ENCODE results near the gene RNF166. TPM values are rescaled to one million over a fixed set of nuclear protein-coding genes. Genes with fewer than 3 reads are reported as not detected.

Gene RNF166
- total and polyA plus RNA-seq, 11 donors: 9.3 to 28.5 (median 15.4) TPM

GRCh38 chr16:88649924-88650748 lies 56.1 kb downstream of the RNF166 start:
- DNase-seq: peak in 3 of 5 donors; percentile 48 to 66 (median 58)
- ATAC-seq: peak in 3 of 4 donors; percentile 13 to 45 (median 23)
- Histone ChIP-seq H3K27me3 (no peaks in the 10 kb centered on the region), H3K4me3 (peak overlapping the region; percentile 51 to 91 (median 76)), H3K9me3 (no peaks in the 10 kb centered on the region), H3K36me3 (peaks cover 0 to 51% (median 3%) of the 10 kb centered on the region in 9 donors), H3K4me1 (peaks cover 0 to 49% (median 14%) of the 10 kb centered on the region in 12 donors), H3K27ac (peak overlapping the region; percentile 17 to 94 (median 74))
- intact Hi-C loops (cut with DNase I): loop anchor here in 2 of 10 donors (5.0 kb wide), 2 partner anchors 52 to 53 kb away; no protein-coding TSS in a partner anchor
- whole genome bisulfite sequencing, 4 donors: 14 to 30% (median 22%) methylated on average over 21 to 37 of the region's 37 CpGs
- TF ChIP-seq, protein P1, sequence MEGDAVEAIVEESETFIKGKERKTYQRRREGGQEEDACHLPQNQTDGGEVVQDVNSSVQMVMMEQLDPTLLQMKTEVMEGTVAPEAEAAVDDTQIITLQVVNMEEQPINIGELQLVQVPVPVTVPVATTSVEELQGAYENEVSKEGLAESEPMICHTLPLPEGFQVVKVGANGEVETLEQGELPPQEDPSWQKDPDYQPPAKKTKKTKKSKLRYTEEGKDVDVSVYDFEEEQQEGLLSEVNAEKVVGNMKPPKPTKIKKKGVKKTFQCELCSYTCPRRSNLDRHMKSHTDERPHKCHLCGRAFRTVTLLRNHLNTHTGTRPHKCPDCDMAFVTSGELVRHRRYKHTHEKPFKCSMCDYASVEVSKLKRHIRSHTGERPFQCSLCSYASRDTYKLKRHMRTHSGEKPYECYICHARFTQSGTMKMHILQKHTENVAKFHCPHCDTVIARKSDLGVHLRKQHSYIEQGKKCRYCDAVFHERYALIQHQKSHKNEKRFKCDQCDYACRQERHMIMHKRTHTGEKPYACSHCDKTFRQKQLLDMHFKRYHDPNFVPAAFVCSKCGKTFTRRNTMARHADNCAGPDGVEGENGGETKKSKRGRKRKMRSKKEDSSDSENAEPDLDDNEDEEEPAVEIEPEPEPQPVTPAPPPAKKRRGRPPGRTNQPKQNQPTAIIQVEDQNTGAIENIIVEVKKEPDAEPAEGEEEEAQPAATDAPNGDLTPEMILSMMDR (IDR thresholded peaks at IDR 0.05): no peak
- no peak for TF ChIP-seq POLR2A (IDR thresholded peaks at IDR 0.05)

DNA sequence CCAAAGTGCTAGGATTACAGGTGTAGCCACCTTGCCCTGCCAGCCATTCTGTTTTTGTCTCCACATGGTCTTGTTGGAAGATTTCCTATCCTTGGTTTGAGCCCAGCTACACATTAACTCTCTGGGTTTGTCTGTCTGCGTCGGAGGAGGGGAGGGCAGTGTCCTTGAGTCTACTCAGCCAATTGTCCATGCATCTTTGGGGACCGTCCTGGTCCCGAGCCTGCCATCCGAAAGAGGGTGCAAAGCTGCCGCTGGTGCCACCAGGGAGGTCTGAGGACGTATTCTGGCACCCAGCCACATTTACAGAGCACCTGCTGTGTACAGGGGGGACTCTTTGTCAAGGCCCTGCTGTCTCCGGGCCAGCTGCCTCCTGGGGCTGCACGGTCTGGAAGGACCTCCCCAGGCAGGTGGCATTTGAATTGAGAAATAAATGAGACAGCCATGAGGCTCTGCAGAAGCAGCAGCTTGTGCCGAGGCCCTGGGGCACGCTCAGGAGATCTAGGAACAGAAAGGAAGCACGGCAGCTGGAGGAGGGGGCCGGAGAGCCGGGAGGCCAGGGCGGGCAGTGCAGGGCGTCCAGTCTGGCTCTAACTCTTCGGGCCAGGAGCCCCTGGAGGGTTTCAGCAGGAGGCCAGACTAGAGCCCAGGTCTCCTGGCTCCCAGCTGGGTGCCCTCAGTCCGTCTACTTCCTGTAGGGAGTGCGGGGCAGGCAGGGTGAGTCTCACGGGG lies 56.8 kb downstream of the RNF166 start:
- DNase-seq (peak in 1 of 5 donors; percentile 20), ATAC-seq (no peak)
- H3K27ac ChIP-seq: peak overlapping the region in 8 of 12 donors; percentile 0 to 94 (median 76)
- peaks cover 0 to 49% (median 3%) of the 10 kb centered on the region in 9 donors for H3K36me3 ChIP-seq
- H3K4me1 ChIP-seq: peaks cover 0 to 49% (median 14%) of the 10 kb centered on the region in 12 donors
- intact Hi-C loops (cut with DNase I): no loop called here
- 81 to 92% (median 87%) methylated on average over 17 to 20 of the region's 20 CpGs for WGBS, 4 donors
- H3K9me3 ChIP-seq: no peaks in the 10 kb centered on the region
- H3K4me3 ChIP-seq: peak overlapping the region in 11 of 12 donors; percentile 51 to 91 (median 76)
- H3K27me3 ChIP-seq: no peaks in the 10 kb centered on the region
- TF ChIP-seq, protein P1 (IDR thresholded peaks at IDR 0.05): no peak
- TF ChIP-seq POLR2A (IDR thresholded peaks at IDR 0.05): no peak

DNA sequence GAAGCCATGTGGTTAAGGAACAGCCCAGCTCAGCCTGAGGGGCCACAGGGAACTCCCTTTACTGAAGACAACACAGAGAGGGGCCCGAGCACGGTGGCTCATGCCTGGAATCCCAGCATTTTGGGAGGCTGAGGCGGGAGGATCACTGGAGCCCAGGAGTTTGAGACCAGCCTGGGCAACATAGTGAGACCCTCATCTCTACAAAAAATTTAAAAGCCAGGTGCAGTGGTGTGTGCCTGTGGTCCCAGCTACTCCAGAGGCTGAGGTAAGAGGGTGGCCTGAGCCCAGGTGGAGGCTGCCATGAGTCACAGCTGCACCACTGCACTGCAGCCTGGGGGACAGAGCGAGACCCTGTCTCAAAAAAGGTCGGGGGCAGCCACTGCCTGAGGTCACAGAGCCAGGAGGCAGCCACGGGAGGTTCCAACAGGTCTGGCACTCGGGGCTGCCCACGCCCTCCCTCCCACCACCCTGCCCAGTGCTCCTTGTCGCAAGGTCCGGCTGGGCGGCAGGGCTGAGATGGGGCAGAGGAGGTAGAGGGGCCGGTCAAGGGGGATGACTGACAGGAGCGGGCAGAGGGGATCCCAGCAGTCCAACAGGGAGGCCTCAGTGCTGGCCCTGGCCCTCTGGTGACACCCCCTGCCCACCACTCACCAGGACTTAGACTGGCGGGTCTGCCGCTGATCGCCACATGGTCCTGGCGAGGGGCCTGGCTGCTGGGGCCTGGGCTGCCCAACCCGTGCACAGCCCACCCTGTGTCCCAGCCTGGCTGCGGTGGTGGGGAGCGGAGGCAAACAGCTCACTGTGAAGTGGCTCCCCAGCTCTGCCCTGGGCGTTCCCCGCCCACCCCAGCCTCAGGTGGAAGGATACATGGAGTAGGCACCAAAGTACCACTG lies 58.8 kb downstream of the RNF166 start:
- DNase-seq (peak in 1 of 5 donors; percentile 15), ATAC-seq (no peak)
- 92 to 94% (median 93%) methylated on average over 16 to 22 of the region's 22 CpGs for WGBS, 4 donors
- no peaks in the 10 kb centered on the region for H3K27me3 ChIP-seq
- no peak overlapping the region for H3K27ac ChIP-seq
- intact Hi-C loops (cut with DNase I): no loop called here
- H3K9me3 ChIP-seq: no peaks in the 10 kb centered on the region
- H3K4me3 ChIP-seq: no peak overlapping the region
- H3K36me3 ChIP-seq: peaks cover 0 to 55% (median 0%) of the 10 kb centered on the region in 9 donors
- no peak for TF ChIP-seq POLR2A (IDR thresholded peaks at IDR 0.05)
- TF ChIP-seq, protein P1 (IDR thresholded peaks at IDR 0.05): no peak
- peaks cover 0 to 49% (median 14%) of the 10 kb centered on the region in 12 donors for H3K4me1 ChIP-seq

Small RNA genes within 50 kb of the gene (microRNA-seq; reads per million reads assigned to microRNA genes)
- gene MIR4722: 0 to 0.06 (median 0) reads per million in 4 donors

Other genes starting within 250 kb of the RNF166 start
- gene ZC3H18, start 136.0 kb downstream of the RNF166 start, total RNA-seq: 10 to 100 TPM in 8 of 9 donors, 1 to 10 TPM in 1; 8.4 to 28.4 (median 21.9) TPM
- gene ZC3H18, start 136.0 kb downstream of the RNF166 start, polyA plus RNA-seq: 10 to 100 TPM; 20.5 to 23.7 TPM
- not detected for gene IL17C, start 67.8 kb downstream of the RNF166 start, total RNA-seq
- gene IL17C, start 67.8 kb downstream of the RNF166 start, polyA plus RNA-seq: not detected
- 100 to 1,000 TPM in 1 of 9 donors, 10 to 100 TPM in 8; 22.6 to 227 (median 34.4) TPM for gene CYBA, start 55.4 kb downstream of the RNF166 start, total RNA-seq
- 10 to 100 TPM; 46.5 to 48.8 TPM for gene CYBA, start 55.4 kb downstream of the RNF166 start, polyA plus RNA-seq
- gene MVD, start 43.3 kb downstream of the RNF166 start, total RNA-seq: 10 to 100 TPM; 17.5 to 26.8 (median 20.6) TPM
- 10 to 100 TPM; 22.3 to 41.2 TPM for gene MVD, start 43.3 kb downstream of the RNF166 start, polyA plus RNA-seq
- gene SNAI3, start 19.9 kb downstream of the RNF166 start, total RNA-seq: 1 to 10 TPM in 6 of 9 donors, under 1 TPM in 3; 0.76 to 9.5 (median 1.4) TPM
- gene SNAI3, start 19.9 kb downstream of the RNF166 start, polyA plus RNA-seq: 1 to 10 TPM; 1.7 to 4.4 TPM
- 10 to 100 TPM in 7 of 9 donors, 1 to 10 TPM in 2; 6.5 to 20.8 (median 12.3) TPM for gene CTU2, start 95 bp upstream of the RNF166 start, total RNA-seq
- gene CTU2, start 95 bp upstream of the RNF166 start, polyA plus RNA-seq: 10 to 100 TPM; 16.0 to 20.8 TPM
- gene PIEZO1, start 78.8 kb upstream of the RNF166 start, total RNA-seq: 10 to 100 TPM; 14.2 to 59.7 (median 19.7) TPM
- gene PIEZO1, start 78.8 kb upstream of the RNF166 start, polyA plus RNA-seq: 10 to 100 TPM; 31.2 to 45.0 TPM
- 1 to 10 TPM in 4 of 9 donors, under 1 TPM in 5; 0.23 to 6.1 (median 0.70) TPM for gene CDT1, start 97.4 kb upstream of the RNF166 start, total RNA-seq
- under 1 TPM; 0.19 to 0.40 TPM for gene CDT1, start 97.4 kb upstream of the RNF166 start, polyA plus RNA-seq
- 10 to 100 TPM; 26.6 to 75.8 (median 44.2) TPM for gene APRT, start 105.5 kb upstream of the RNF166 start, total RNA-seq
- gene APRT, start 105.5 kb upstream of the RNF166 start, polyA plus RNA-seq: 100 to 1,000 TPM in 1 of 2 donors, 10 to 100 TPM in 1; 62.6 to 129 TPM
- gene GALNS, start 150.5 kb upstream of the RNF166 start, total RNA-seq: 10 to 100 TPM; 10.7 to 22.7 (median 13.3) TPM
- 10 to 100 TPM; 14.1 to 16.4 TPM for gene GALNS, start 150.5 kb upstream of the RNF166 start, polyA plus RNA-seq
- gene TRAPPC2L, start 150.7 kb upstream of the RNF166 start, total RNA-seq: 10 to 100 TPM; 20.3 to 65.7 (median 44.2) TPM
- 10 to 100 TPM; 30.3 to 51.3 TPM for gene TRAPPC2L, start 150.7 kb upstream of the RNF166 start, polyA plus RNA-seq
- not detected for gene PABPN1L, start 160.3 kb upstream of the RNF166 start, total RNA-seq
- gene PABPN1L, start 160.3 kb upstream of the RNF166 start, polyA plus RNA-seq: not detected